ENCODE results near the gene MED13L.

The MED13L gene

GRCh38 chr12:116277467-116278278 lies at the start of gene MED13L:
Gene MED13L (minus strand): TSS chr12:116277693. CDS start chr12:116277131, 562 bp downstream.
- peak; percentile 93 for DNase-seq (ENCODE audit: low spot score)

DNA sequence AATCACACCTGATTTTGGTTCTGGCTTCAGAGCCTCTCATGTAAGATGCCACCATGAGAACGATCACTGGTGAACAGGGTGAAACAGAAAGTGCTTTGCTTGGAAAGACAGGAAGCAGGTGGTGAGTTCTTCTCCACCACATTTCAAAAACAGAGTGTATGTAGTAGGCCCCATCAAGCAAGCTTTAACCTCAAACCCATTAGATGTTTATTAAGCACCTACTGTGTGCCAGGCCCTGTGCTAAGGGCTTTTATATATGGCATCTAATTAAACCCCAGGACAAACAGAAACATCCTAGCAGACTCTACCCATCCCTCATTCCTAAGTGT lies 47.8 kb upstream of the MED13L start:
- DNase-seq (ENCODE audit: low spot score) = no peak

DNA sequence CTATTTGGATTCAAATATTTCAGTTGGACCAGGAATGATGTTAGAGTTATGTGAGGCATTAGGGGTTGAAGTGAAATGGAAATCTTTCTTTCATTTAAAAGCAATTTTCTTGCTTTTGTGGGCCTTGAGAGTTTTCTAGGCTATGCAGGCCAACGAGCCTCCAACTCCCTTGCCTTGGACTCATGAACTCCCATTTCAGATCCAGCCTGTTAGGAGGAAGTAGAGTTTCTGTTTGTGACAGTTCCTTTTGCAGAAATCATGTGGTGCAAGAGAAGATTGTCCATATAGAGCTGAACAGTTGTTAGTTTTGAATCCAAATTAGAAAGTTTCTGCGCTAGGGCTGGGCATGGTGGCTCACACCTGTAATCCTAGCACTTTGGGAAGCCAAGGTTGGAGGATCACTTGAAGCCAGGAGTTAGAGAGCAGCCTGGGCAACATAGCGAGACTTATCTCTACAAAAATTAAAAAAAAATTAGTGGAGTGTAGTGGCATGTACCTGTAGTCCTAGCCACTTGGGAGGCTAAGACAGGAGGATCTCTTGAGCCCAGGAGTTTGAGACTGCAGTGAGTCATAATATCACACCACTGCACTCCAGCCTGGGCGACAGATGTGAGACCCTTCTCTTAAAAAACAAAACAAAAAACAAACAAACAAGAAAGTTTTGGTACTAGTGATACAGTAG lies 47.3 kb upstream of the MED13L start:
- DNase-seq (ENCODE audit: low spot score) = no peak

DNA sequence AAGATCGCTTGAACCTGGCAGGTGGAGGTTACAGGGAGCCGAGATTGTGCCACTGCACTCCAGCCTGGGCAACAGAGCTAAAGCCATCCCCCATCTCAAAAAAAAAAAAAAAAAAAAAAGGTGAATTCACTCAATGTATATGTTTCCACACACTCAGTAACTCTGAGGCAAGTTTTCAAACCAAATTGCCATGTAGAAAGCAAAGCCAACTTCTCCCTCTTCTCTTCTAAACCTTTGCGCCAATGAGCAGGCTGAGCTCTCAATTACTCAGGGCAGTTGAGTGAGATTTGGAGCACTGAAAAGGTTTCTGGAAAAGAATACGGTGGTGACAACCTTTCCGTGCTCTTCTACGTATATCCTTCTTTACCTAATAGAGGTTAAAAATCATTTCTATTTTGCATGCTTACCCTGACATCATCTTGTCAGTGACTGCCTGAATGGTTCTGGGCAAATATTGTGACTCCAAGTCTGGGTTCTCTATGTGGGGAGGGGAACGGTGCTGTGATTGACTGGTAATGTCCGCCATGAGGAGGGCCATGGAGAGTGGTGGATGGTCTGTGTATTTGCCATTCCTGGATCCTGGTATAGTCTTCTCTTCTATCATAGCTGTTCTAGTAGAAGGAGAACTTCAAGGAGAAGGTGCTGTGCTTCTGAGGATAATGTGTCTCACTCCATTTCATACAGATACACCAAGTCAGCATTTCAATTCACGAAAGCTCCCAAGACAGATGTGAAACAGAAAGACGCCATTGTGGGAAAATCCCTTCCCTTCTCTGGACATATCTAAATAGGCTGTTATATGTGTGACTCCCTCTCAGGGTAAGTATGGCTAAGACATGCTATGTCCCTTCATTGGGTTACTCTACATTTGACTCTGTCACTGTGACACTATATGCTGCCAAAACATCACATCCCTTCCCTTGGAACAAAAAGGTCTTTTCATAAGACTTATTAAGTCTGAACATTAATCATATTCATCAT lies 46.2 kb upstream of the MED13L start:
- DNase-seq (ENCODE audit: low spot score) = no peak

- DNase-seq (ENCODE audit: low spot score) = no peak
Observed at GRCh38 chr12:116321913-116322312, 44.4 kb upstream of the MED13L start.

DNA sequence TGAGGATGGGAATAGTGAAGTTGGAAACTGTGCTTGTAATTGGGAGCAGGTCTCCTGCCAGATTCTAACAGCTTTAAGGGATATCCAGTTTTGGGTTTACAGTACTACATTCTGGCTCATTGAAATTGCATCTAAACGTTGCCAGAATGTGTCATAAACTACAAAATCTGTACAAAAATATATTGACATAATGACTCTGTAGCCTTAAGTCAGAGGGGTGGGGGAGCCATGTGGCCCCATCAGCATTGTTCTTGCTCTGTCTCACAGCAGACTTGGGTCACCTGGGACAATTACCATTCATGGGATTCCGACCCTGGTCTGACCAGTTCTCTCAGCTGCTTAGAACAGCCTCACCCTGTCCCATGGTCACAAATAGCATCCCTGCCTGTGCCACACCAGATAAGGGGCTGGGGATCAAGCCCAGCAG lies 43.3 kb upstream of the MED13L start:
- no peak for DNase-seq (ENCODE audit: low spot score)

GRCh38 chr12:116319898-116320621 lies 42.6 kb upstream of the MED13L start:
- no peak for DNase-seq (ENCODE audit: low spot score)

- no peak for DNase-seq (ENCODE audit: low spot score)
Observed at GRCh38 chr12:116319233-116319897, 41.9 kb upstream of the MED13L start.

DNA sequence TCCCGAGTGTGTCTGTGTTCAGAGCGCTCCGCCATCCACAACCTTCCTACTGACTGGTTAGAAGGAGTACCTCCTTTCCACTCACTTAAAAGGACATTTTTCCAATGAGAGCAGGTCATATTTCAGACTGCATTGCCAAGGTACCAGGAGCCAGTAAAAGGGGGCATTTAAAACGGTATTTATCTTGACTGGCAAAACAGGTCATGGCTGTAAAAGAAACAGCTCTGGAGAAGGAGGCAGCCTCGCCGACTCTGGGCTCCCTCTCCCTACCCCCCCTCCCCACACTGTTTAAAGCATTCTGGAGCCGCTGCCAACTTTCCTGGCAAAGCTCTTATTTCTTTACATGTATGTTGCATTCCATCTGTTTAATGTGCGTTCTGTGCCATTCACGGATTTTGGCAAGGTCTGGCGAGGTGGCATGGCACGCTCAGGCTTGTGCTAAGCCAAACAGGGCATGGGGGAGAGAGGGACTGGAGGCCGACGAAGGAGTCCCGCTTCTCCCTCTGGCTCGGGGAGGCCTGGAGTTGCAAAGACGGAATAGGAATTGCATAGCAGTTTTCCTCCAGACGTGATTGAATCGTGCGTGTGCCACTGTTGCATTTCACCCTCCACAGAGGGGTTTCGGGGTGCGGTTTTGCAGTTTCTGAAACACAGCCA lies 41.2 kb upstream of the MED13L start:
- no peak for DNase-seq (ENCODE audit: low spot score)

GRCh38 chr12:116317986-116318575 lies 40.6 kb upstream of the MED13L start:
- no peak for DNase-seq (ENCODE audit: low spot score)

GRCh38 chr12:116317139-116317538 lies 39.6 kb upstream of the MED13L start:
- no peak for DNase-seq (ENCODE audit: low spot score)

GRCh38 chr12:116314477-116314876 lies 37.0 kb upstream of the MED13L start:
- no peak for DNase-seq (ENCODE audit: low spot score)

GRCh38 chr12:116313194-116313927 lies 35.9 kb upstream of the MED13L start:
- no peak for DNase-seq (ENCODE audit: low spot score)

DNA sequence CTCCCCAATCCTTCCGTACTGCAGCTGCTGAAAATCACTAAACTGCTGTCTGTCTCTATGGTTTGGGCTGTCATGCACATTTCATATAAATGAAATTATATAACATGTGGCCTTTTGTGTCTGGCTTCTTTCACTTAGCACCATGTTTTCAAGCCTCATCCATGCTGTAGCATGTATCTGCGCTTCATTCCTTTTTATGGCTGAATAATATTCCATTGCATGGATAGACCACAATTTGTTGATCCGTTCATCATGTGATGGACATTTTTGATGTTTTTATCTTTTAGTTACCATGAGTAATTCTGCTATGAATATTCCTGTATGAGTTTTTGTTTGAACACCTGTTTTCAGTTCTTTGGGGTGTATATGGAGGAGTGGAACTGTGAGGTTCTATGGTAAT lies 32.6 kb upstream of the MED13L start:
- DNase-seq (ENCODE audit: low spot score) = no peak

- no peak for DNase-seq (ENCODE audit: low spot score)
Observed at GRCh38 chr12:116309343-116309742, 31.9 kb upstream of the MED13L start.

- DNase-seq (ENCODE audit: low spot score) = no peak
Observed at GRCh38 chr12:116308647-116309046, 31.2 kb upstream of the MED13L start.

DNA sequence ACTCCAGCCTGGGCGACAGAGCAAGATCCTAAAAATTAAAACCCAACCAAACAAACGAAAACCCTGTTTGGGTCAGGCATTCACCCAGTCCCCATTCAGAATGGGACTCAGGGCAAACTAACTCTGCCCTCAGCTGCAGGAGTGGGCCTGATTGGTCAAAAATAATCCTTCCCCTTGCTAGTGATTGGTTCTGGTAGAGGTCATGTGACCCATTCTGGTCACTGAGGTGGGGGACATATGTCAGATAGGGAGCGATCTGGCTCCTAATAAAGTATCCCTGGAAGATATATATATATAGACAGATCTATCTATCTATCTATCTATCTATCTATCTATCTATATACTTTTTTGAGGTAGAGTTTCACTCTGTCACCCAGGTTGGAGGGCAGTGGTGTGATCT lies 29.5 kb upstream of the MED13L start:
- no peak for DNase-seq (ENCODE audit: low spot score)

GRCh38 chr12:116306506-116306905 lies 29.0 kb upstream of the MED13L start:
- no peak for DNase-seq (ENCODE audit: low spot score)

- no peak for DNase-seq (ENCODE audit: low spot score)
Observed at GRCh38 chr12:116304621-116305020, 27.1 kb upstream of the MED13L start.

DNA sequence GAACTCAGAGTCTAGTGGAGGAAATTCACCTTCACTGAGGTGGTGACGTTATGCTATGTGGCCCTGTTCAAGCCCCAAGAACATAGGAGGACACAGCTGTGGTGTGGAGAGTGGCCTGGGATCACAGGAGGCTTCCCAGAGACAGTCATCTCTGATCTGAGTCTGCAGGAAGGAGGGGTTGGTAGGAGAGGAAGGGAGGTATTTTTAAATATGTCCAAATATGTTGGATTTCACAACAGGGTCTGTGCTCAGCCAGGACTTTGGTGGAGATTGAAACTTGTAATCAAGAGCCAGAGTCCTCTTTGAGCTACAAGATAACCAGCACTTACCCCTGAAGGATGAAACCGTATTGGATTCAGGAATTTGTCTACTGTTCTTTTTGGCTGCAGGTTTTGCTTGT lies 26.4 kb upstream of the MED13L start:
- DNase-seq (ENCODE audit: low spot score) = no peak

Measured in LoVo (cell line).